ENCODE data around the gene CSTF2.

- TF ChIP-seq CTCF (IDR thresholded peaks at IDR 0.05 in 4 of 5, conservative IDR thresholded peaks at IDR 0.05 in 1 of 5) = no peak
- TF ChIP-seq POLR2A (IDR thresholded peaks at IDR 0.05) = no peak
Measured at GRCh38 chrX:100852810-100853209, 32.6 kb downstream of the CSTF2 start.
